Measurements from ENCODE around the gene SLC30A3.

The SLC30A3 gene

GRCh38 chr2:27236136-27236535 is 26.7 kb downstream of the SLC30A3 start:
- no peak for DNase-seq (ENCODE audit: low read depth in 1 of 2, low spot score in 1 of 2)

GRCh38 chr2:27233341-27233740 is 29.5 kb downstream of the SLC30A3 start:
- DNase-seq (ENCODE audit: low read depth in 1 of 2, low spot score in 1 of 2): no peak

GRCh38 chr2:27231921-27232320 is 30.9 kb downstream of the SLC30A3 start:
- DNase-seq (ENCODE audit: low read depth in 1 of 2, low spot score in 1 of 2): no peak

DNA sequence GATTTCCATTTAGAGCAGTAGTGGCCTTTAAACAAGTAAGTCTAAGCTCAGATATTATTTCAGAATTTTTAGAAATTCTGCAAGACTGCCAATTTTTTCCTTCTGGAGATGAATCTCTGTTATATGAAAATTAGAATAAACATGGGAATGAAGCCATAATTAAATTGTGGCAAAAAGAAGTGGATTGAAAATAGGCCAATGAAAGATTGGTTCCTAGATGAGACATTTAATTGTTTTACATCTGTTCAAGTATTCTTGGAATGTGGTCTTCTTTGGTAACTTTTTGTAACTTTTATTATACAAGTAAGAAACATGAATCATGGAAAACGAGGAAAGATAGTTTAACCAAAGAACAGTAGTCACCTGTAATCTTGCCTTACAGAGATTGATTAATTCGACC is 35.3 kb downstream of the SLC30A3 start:
- no peak for DNase-seq (ENCODE audit: low read depth in 1 of 2, low spot score in 1 of 2)

GRCh38 chr2:27225526-27225925 is 37.3 kb downstream of the SLC30A3 start:
- DNase-seq (ENCODE audit: low read depth in 1 of 2, low spot score in 1 of 2): no peak

DNA sequence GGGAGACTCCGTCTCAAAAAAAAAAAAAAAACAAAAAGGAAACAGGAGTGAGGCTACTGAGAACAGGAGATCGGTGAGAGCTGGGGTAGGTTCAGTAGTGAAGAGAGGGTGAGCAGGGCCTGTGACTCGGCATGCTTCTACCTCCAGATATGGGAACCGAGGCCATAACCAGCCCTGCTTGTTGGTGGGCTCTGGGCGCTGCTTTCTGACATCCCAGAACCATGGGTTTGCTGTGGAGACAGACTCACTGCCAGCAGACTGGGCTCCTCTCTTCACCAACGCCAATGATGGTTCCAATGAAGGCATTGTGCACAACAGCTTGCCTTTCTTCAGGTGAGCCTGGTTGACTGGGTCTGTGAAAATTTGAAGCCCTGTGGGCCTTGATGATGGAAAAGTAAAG is 39.4 kb downstream of the SLC30A3 start:
- no peak for DNase-seq (ENCODE audit: low read depth in 1 of 2, low spot score in 1 of 2)

GRCh38 chr2:27222407-27222806 is 40.4 kb downstream of the SLC30A3 start:
- DNase-seq (ENCODE audit: low read depth in 1 of 2, low spot score in 1 of 2): no peak

- DNase-seq (ENCODE audit: low read depth in 1 of 2, low spot score in 1 of 2): no peak
These were observed 41.7 kb downstream of the SLC30A3 start for GRCh38 chr2:27221166-27221565.

DNA sequence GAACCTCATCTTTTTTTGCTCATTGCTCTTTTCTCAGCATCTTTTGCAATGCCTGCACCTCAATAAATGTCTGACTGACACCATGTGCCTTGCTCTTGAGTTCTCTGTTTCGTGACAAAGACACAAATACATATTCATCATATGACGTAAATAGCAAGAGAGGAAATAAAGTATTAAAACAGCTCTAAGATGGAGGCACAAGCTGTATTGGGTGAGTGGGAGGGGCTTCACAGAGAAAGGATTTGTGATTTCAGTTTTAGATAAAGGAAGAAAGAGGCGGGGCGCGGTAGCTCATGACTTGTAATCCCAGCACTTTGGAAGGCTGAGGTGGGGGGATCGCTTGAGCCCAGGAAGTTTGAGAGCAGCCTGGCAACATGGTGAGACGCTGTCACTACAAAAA is 42.8 kb downstream of the SLC30A3 start:
- DNase-seq (ENCODE audit: low read depth in 1 of 2, low spot score in 1 of 2): no peak

GRCh38 chr2:27219091-27219490 is 43.8 kb downstream of the SLC30A3 start:
- no peak for DNase-seq (ENCODE audit: low read depth in 1 of 2, low spot score in 1 of 2)

- no peak for DNase-seq (ENCODE audit: low read depth in 1 of 2, low spot score in 1 of 2)
These were observed 44.2 kb downstream of the SLC30A3 start for GRCh38 chr2:27218614-27219013.

DNA sequence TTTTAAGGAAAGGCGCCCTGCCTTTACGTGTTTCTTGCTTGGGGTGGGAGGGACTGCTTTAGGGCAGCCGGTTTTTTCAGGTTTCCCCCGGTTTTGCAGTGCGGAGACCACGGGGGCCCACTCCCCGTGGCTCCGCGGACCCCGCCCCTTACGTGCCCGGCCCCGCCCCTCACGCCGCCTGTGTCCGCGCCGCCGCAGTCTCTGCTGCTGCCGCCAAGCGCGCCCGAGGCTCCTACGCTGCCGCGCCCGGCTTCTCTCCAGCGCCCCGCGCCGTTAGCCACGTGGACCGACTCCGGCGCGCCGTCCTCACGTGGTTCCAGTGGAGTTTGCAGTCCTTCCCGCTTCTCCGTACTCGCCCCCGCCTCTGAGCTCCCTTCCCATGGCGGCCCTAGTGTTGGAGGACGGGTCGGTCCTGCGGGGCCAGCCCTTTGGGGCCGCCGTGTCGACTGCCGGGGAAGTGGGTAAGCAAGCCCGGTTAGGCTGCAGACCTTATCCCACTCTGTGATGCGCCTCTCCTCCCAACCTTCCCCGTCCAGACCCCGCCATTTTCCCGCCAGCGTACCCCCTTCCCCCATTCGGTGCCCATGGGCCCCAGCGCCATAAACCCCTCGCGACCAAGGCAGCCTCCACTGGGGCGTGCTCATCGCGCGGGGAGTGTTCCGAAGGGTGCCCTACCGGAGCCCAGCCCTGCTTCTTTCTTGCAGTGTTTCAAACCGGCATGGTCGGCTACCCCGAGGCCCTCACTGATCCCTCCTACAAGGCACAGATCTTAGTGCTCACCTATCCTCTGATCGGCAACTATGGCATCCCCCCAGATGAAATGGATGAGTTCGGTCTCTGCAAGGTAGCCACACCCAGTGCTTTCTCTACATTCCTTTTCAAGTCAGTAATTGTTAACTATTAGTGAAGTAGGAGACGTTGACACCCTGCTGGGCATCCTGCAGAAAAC is 45.4 kb downstream of the SLC30A3 start, which contains the start of gene CAD:
TSS of gene CAD (plus strand) at position 197 of the 949 bp plus-strand sequence. CDS start at position 380, 183 bp downstream.
- peak; percentile 64 to 93 for DNase-seq (ENCODE audit: low read depth in 1 of 2, low spot score in 1 of 2)

DNA sequence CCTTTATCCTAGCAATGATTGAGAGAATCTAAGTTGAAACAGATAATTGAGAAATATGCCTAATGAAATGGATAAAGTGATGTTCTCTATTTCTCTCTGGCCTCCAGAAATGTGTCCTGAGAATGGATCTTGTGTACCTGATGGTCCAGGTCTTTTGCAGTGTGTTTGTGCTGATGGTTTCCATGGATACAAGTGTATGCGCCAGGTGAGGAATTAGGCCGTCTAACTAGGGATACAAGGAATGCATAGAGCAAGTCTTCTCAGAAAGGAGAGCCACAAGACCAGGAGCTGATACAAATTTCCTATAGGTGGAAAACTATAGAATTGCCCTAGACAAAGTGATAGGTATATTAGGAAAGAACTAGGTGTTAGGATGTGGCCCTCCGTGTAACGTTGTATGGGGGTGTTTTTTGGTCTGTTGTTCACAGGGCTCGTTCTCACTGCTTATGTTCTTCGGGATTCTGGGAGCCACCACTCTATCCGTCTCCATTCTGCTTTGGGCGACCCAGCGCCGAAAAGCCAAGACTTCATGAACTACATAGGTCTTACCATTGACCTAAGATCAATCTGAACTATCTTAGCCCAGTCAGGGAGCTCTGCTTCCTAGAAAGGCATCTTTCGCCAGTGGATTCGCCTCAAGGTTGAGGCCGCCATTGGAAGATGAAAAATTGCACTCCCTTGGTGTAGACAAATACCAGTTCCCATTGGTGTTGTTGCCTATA is 46.3 kb downstream of the SLC30A3 start:
- no peak for DNase-seq (ENCODE audit: low read depth in 1 of 2, low spot score in 1 of 2)

DNA sequence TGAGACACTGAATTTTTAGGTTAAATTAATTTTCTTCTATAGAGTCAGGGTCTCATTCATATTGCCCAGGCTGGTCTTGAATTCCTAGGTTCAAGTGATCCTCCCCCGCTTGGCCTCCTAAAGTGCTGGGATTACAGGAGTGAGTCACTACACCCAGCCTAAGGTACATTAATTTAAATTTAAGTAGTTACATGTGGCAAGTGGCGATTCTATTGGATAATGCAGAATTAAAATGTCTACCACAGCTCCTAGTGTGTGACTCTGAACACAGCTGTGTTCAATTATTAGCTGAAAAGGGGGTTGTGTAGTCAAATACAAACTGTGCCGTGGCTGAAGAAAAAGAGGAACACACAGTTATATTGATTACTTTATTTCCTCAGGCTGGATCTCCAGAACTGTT is 47.9 kb downstream of the SLC30A3 start:
- DNase-seq (ENCODE audit: low read depth in 1 of 2, low spot score in 1 of 2): no peak

GRCh38 chr2:27212626-27213471 is 50.0 kb downstream of the SLC30A3 start:
- no peak for DNase-seq (ENCODE audit: low read depth in 1 of 2, low spot score in 1 of 2)

GRCh38 chr2:27211943-27212625 is 50.8 kb downstream of the SLC30A3 start, which contains the start of the genes ATRAID and SLC5A6:
Gene ATRAID (plus strand): TSS chr2:27212041. CDS start chr2:27212369, 328 bp downstream.
Gene SLC5A6 (minus strand): TSS chr2:27212268. CDS start chr2:27207650, 4,618 bp downstream.
- DNase-seq (ENCODE audit: low read depth in 1 of 2, low spot score in 1 of 2): peak; percentile 81 to 85

GRCh38 chr2:27211241-27211942 is 51.5 kb downstream of the SLC30A3 start:
- no peak for DNase-seq (ENCODE audit: low read depth in 1 of 2, low spot score in 1 of 2)

GRCh38 chr2:27209621-27210401 is 53.0 kb downstream of the SLC30A3 start:
- no peak for DNase-seq (ENCODE audit: low read depth in 1 of 2, low spot score in 1 of 2)

- no peak for DNase-seq (ENCODE audit: low read depth in 1 of 2, low spot score in 1 of 2)
These were observed 54.3 kb downstream of the SLC30A3 start for GRCh38 chr2:27208486-27209050.

All from stimulated activated CD4-positive, alpha-beta T cell treated with anti-CD3 and anti-CD28 coated beads, Interleukin-15, amount 100 ng/mL, for 1 hour (primary cell).